Middle frontal gyrus (tissue), 1 donor: ENCODE results near the gene CHCHD1.
"Not testable (repeated sequence)": the region's sequence is repeated elsewhere in the genome, so short reads cannot be mapped to it uniquely, and the experiment has no call there.

Experiments
- DNase-seq: peaks from one replicate; pipeline ENCODE4 v3.0.0-alpha.2; 2015; ENCODE audit warnings: low spot score; ENCODE audit errors: extremely low spot score

The CHCHD1 gene

DNA sequence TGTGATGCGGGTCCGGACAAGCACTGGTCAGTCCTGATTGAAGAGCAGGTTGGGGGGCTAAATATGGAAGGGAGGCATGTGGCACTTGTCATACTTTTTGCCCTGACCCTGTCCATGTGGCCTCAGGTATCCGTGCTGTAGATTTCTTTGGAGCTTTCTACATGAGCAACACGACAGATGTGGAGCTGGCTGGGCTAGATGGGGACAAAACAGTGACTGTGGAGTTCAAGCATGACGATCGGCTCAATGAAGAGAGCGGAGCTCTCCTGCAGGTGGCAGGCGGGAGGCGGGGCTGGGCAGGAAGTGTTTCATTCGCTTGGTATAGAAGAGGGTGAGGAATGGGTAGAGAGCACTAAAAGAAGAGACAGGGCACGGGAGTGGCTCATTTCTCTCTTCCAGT, 13.0 kb upstream of the CHCHD1 start:
- DNase-seq: no peak

DNA sequence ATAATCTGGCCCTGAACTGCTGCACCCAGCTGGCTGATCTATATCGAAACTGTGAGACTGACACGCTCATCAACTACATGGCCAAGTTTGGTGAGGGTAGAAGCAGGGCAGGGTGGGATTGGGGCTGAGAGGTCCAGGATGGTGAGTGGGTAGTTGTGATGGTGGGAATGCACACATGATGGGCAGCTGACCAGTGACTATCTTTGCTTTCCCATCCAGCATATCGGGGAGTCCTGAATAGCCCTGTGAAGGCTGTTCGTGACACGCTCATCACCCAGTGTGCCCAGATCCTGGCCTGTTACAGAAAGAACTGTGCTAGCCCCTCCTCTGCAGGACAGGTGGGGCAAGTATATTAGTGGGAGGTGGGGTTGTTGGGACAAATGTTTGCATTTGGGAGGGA, 12.5 kb upstream of the CHCHD1 start:
- DNase-seq: no peak

DNA sequence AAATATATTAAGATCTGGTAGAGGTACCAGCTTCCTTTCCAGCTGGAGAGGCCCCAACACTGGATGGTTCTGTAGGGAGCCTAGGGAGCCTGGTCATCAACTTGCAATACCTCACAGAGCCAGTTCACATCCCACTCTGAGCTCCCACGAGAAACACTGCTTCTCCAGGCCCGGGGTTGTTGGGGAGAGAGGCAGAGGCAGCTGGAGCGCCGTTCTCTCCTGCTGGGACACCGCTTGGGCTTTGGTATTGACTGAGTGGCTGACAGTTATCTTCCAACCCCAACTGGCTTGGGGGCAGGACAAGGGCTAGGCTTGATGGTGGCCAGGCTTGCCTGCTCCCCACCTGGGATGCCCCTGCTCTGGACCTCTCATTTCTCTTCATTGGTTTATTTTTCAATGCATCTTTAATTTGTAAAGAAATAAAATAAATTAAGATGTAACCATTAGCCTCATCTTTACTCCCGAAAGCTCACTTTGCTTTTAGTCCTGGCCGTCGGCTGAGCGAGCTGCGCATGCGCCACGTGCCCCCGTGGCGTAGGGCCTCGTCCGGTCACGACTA, 10.0 kb upstream of the CHCHD1 start:
- DNase-seq: peak; percentile 88

DNA sequence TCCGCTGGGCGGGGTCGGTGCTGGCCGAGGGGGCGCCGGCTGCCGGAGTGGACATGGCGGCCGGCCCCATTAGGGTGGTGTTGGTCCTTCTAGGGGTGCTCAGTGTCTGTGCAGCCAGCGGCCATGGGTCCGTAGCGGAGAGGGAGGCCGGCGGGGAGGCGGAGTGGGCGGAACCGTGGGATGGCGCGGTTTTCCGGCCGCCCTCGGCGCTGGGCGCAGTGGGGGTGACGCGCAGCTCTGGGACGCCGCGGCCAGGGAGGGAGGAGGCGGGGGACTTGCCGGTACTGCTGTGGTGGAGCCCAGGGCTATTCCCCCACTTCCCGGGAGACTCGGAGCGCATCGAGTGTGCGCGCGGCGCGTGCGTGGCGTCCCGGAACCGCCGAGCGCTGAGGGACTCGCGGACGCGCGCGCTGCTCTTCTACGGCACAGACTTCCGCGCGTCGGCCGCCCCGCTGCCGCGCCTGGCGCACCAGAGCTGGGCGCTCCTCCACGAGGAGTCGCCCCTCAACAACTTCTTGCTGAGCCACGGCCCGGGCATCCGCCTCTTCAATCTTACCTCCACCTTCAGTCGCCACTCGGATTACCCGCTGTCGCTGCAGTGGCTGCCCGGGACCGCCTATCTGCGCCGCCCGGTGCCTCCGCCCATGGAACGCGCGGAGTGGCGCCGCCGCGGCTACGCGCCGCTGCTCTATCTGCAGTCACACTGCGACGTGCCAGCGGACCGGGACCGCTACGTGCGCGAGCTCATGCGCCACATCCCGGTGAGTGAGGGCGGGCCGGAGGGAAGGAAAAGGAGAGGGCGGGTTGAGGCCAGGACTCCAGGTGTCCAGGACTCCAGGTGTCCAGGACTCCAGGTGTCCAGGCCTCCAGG, 9.3 kb upstream of the CHCHD1 start:
- peak; percentile 60 for DNase-seq

DNA sequence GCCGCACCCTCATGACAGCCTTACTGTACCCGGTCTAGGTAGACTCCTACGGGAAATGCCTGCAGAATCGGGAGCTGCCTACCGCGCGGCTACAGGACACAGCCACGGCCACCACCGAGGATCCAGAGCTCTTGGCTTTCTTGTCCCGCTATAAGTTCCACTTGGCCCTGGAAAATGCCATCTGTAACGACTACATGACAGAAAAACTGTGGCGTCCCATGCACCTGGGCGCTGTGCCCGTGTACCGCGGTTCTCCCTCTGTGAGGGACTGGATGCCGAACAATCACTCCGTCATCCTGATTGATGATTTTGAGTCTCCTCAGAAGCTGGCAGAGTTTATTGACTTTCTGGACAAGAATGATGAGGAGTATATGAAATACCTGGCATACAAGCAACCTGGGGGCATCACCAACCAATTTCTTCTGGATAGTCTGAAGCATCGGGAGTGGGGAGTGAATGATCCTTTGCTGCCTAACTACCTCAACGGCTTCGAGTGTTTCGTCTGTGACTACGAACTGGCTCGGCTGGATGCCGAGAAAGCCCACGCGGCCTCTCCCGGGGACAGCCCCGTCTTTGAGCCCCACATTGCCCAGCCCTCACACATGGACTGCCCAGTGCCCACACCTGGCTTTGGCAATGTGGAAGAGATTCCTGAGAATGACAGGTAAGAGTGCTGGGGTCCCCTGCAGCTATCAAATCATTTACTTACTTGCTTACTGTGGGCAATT, 8.5 kb upstream of the CHCHD1 start:
- no peak for DNase-seq

DNA sequence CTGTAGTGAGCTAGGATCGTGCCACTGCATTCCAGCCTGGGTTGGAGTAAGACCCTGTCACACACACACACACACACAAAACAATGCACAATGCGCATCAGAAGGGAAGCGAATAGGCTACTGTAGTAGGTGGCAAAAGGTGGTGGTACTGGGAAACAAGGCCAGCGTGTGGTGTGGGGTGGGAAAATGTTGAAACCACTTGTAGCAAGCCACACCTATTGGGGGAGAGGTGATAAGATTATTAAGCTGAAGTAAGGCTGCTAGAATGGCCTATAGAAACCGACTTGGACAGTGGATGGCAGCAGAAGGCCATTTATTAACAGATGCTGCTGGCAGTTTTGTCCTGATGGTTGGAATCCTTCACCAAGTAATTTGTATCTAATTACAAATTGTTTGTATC, 7.2 kb upstream of the CHCHD1 start:
- DNase-seq: no peak

DNA sequence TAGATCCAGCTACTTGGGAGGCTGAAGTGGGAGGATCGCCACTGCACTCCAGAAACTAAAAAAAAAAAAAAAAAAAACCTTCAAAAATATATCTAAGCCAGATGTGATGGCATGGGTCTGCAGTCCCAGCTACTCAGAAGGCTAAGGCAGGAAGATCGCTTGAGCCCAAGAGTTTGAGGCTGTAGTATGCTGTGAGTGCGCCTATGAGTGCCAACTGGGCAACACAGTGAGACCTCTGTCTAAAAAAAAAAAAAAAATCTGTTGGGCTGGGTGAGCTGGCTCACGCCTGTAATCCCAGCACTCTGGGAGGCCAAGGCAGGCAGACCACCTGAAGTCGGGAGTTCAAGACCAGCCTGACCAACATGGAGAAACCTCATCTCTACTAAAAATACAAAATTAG, 2.8 kb upstream of the CHCHD1 start:
- no peak for DNase-seq

DNA sequence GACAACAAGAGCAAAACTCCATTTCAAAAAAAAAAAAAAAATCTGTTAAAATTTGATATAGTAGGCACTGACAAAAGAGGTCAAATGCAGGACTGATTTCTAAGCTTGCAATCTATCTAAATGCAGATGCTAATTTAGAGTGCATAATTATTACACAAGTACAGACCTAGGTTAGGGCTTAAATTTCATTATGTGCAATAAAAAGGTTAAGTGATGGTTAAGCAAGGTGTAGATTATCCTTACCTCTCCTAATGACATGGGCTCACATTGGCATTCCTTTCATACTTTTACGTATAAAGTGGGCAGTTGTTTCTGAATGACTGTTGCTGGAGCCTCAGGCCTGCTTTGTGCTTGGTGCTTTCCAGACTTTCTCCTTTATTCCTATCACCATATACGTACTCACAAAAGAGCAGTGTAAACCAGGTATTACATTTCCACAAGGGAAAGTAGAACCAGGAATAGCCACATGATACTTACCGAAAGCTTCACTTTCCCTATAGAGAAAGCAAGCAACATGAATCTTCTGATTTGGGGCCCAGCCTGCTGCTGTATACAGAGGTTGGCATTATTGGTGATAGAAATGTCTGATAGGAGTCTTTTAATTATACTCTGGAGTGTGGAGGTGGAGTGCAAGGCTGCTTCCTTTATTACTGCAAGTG, 2.2 kb upstream of the CHCHD1 start:
- DNase-seq: no peak

DNA sequence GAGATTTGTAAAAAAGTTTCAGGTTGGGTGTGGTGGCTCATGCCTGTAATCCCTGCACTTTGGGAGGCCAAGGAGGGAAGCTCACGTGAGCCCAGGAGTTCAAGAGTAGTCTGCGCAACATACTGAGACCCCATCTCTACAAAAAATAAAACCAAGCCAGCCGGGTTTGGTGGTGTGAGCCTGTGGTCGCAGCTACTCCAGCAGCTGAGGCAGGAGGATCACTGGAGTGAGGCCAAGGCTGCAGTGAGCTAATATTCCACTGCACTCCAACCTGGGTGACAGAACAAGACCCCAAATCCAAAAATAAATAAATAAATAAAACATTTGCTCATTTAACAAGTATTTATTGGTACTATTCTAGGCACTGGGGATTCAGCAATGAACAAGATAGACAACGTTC, 1.5 kb upstream of the CHCHD1 start:
- DNase-seq: no peak

DNA sequence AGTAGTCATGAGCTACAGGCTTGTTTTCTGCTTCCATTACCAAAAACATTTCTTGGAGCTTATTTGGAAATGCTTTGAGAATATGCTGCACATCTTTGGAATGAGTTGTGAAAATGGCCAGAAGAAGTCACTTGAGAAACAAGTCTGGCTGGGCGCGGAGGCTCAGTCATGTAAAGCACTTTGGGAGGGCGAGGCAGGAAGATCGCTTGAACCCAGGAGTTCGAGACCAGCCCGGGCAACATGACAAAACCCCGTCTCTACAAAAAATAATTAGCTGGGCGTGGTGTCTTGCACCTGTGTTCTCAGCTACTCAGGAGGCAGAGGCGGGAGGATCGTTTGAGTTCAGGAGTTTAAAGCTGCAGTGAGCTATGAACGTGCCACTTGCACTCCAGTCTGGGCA, 882 bp upstream of the CHCHD1 start:
- no peak for DNase-seq

DNA sequence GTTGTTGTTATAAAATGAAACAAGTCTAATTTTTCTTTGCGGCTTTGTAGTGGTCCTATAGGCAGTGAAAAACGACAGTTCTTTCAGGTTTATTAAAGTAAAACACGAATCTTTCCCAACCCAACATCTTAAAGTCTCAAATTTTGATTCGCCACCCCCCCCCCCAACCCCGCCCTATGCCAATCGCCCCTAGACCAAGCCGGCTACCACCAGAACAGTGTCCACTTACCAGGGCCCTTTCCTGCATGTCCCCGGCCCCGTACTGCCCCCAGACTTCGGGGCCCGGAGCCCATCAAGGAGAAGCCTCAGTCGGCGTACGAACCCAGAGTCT, 335 bp upstream of the CHCHD1 start:
- DNase-seq: no peak

DNA sequence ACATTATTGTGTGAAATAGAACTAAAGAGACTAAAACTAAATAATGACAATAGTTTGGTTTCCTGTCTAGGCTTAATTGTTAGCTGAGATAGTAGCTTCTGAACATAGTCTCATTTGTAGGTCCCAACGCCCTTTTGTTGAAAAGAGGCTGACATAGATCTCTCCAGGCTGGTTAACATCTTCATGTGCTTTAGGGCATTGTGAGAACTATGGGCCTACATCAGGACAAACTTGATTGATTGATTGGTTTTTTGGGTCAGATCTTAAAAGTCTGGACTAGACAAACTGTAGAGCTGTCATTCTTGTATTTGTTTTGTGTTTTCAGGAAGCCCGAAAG, 869 bp downstream of the CHCHD1 start:
- no peak for DNase-seq

DNA sequence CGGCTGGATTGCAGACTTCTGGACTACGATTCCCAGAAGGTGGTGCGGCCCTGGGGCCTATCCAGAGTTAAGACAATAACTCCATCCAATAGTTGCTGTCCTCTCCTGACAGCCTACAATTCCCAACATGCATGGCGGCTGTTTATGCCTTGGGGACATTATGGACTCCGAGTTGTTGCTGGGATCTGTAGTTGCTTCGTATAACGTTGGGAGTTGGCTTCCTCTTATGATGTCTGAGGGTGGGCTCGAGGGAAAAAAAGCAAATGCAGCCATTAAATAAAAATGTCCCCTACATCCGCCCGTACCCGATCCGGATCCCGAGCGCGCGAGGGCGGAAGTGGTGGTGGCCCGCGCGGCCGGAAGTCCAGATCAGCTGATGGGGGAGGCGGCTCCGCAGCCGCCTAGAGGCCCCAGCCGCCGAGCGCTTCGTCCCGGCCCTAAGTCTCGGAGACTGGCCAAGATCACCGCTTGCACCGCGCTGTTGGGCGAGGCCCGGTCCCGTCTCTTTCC, 3.4 kb downstream of the CHCHD1 start, which contains the start of gene ZSWIM8:
Gene ZSWIM8 (plus strand): TSS at position 396 of the 510 bp plus-strand sequence. CDS start 273 bp downstream, outside the sequence.
- peak; percentile 94 for DNase-seq

DNA sequence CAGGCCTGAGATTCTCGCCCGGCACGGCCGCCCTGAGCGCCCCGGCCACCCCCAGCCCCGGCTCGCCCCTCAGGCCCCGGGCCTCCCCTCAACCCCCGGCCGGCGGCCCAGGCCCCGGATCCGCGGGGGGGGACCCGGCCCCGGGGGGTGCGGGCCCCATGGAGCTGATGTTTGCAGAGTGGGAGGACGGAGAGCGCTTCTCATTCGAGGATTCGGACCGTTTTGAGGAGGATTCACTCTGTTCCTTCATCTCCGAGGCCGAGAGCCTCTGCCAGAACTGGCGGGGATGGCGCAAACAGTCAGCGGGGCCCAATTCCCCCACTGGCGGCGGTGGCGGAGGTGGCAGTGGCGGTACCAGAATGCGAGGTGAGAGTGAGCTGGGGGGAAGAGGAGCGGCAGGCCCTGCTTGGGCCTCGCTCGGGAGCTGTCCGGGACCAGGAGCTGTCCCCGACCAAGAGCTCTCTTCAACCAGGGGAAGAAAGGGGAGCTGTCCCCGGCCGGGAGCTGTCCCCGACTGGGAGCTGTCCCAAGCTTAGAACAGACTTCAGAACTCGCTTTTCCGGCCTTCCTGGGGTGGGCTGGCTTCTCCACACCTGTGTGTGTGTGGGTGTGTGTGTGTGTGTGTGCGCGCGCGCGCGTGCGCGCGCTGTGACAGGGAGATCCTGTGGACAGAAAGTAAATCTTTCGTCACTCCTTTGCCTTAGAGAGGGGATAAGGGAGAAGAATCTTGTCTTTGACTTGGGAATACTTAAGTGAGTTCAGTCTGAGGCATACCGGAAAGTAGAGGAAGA, 4.1 kb downstream of the CHCHD1 start:
- no peak for DNase-seq

DNA sequence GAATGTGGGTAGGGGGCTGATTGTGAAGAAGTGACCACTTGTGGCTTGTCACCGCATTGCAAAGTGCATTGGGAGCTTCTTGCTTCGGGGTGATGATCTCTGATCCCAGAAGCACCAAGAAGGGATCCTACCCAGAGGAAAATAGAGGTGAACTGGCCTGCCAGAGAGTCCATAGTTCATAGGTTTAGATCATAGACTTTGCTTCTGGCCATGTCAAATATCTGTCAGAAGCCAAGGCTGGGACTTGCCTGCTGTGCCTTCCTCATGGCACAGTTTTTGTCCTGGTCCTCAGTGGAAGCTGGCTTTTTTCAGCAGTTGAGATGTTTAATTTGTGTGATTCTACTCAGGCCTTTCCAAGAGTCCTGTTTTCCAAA, 4.7 kb downstream of the CHCHD1 start:
- DNase-seq: no peak

DNA sequence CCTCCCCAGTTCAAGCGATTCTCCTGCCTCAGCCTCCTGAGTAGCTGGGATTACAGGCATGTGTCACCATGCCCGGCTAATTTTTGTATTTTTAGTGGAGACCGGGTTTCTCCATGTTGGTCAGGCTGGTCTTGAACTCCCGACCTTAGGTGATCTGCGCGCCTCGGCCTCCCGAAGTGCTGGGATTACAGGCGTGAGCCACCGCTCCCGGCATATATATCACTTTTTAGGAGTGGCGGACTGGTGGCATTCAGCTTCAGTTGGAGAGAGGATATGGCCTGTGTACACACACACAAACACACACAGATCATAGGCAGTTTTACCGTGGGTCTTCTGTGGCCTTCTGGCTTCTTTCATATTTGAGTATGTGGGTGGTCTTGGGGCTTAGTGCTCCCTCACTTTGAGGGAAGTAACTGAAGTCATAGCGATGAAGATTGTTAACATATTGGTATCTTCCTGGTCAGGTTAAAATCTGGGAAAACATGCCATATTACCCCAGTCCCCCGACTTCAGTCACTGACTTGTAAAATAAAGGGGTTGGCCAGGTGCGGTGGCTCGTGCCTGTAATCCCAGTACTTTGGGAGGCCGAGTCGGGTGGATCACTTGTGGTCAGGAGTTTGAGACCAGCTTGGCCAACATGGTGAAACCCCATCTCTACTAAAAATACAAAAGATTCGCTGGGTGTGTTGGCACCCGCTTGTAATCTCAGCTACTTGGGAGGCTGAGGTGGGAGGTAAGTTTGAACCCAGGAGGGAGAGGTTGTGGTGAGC, 5.4 kb downstream of the CHCHD1 start:
- DNase-seq: not testable (repeated sequence)

DNA sequence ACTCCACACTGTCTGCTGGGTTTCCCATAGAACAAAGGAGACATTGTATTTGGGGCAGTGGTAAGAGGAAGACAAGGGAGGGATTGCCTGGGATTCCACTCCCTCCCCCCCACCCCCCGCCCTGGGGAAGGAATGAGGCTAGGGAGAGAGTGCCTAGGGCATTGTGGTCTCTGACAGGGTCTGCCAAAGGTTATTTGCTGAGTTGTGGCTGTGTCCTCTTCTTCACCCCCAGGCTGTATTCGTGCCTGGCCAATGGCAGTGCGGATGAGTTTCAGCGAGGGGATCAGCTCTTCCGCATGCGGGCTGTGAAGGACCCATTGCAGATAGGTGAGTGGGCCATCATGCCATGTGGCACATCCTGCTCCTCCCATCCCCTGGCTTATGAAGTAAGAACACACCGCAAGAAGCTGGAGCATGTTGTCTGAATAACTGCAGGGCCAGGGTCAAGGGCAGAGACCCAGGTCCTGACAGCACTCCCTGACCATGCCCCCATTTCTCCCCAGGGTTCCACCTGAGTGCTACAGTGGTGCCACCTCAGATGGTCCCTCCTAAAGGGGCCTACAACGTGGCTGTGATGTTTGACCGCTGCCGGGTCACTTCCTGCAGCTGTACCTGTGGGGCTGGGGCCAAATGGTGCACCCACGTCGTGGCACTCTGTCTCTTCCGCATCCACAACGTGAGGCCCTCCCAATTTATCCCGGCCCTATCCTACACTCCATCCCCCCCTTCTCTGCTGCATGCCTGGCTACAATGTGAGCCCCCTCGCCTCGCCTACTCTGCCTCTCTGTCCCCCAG, 7.2 kb downstream of the CHCHD1 start:
- no peak for DNase-seq

DNA sequence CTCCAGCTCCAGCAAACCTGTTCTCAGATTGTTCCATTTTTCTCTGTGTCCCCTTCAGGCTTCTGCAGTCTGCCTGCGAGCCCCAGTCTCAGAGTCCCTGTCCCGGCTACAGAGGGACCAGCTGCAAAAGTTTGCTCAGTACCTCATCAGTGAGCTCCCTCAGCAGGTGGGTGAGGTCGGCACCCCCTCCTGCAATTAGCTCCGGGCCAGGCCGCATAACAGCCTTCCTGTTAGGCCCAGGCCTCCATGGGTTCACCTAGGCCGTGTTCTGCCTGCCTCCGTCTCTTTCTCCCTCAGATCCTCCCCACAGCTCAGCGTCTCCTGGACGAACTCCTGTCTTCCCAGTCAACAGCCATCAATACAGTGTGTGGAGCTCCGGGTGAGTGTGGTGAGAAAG, 7.8 kb downstream of the CHCHD1 start:
- DNase-seq: no peak

DNA sequence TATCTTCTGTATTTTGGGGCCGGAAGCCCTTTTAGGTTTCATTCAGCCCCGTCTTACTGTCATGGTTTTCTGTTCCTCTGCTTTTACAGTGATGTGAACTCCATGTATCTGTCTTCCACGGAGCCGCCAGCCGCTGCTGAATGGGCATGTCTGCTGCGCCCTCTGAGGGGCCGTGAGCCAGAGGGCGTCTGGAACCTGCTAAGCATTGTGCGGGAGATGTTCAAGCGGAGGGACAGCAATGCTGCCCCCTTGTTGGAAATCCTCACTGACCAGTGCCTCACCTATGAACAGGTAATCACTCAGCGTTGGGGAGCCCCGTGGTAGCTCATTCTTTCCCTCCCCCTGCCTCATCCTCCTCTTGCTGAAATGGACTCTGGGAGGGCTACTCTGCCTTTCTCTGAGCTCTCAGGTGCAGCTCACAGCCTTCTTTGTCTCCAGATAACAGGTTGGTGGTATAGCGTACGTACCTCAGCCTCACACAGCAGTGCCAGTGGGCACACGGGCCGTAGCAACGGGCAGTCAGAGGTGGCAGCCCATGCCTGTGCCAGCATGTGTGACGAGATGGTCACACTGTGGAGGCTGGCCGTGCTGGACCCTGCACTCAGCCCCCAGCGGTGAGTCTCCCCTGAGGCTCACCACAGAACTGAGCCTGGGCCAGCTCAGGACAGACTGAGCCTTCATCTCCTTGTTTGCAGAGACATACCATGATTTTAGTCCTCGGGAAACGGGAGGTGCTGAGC, 9.2 kb downstream of the CHCHD1 start:
- no peak for DNase-seq
